Heart left ventricle (tissue), 16 donors: Measurements from ENCODE around the gene NDST1. TPM values are rescaled to one million over a fixed set of nuclear protein-coding genes. Genes with fewer than 3 reads are reported as not detected.

Experiments used
- ATAC-seq, 4 donors: fragments of 200-7000 bp; cut with Tn5 transposase; one replicate each; pipeline ENCODE4 v1.9.1; 2020 to 2022; ENCODE audit warnings: moderate library complexity in 4 of 4, mild to moderate bottlenecking in 3 of 4, moderate number of reproducible peaks in 1 of 4
- DNase-seq, 5 donors: peaks; one replicate each; pipeline ENCODE4 v3.0.0-alpha.2; 2020
- H3K27ac ChIP-seq, 12 donors: fragments of 200-600 bp; sonication (generic) in 4 of 12; one replicate each; pipeline versions ENCODE4 v1.5.0 to v1.8.0; 2016 to 2022; ENCODE audit warnings: mild to moderate bottlenecking in 2 of 12
- H3K27me3 ChIP-seq, 9 donors: fragments of 200-600 bp; sonication (generic) in 2 of 9; one replicate each; pipeline versions ENCODE4 v1.5.1 to v1.8.0; 2016 to 2022; ENCODE audit warnings: mild to moderate bottlenecking in 3 of 9
- H3K36me3 ChIP-seq, 9 donors: fragments of 200-600 bp; sonication (generic) in 2 of 9; one replicate each; pipeline versions ENCODE4 v1.5.0 to v1.8.0; 2018 to 2022; ENCODE audit warnings: mild to moderate bottlenecking in 2 of 9
- H3K4me1 ChIP-seq, 12 donors: fragments of 200-600 bp; sonication (generic) in 4 of 12; one replicate each; pipeline versions ENCODE4 v1.5.0 to v1.8.0; 2016 to 2022; ENCODE audit warnings: mild to moderate bottlenecking in 3 of 12
- H3K4me3 ChIP-seq, 12 donors: fragments of 200-600 bp; sonication (generic) in 4 of 12; one replicate each; pipeline versions ENCODE4 v1.5.0 to v1.8.0; 2017 to 2022; ENCODE audit warnings: mild to moderate bottlenecking in 9 of 12, moderate library complexity in 4 of 12
- H3K9me3 ChIP-seq, 12 donors: fragments of 200-600 bp; sonication (generic) in 4 of 12; one replicate each; pipeline versions ENCODE4 v1.5.0 to v1.8.0; 2016 to 2022; ENCODE audit warnings: mild to moderate bottlenecking in 1 of 12
- CTCF ChIP-seq, 12 donors: fragments of 200-600 bp; sonication (generic) in 4 of 12; IDR thresholded peaks; one replicate each; pipeline versions ENCODE4 v1.5.0 to v1.8.0; 2018 to 2022; ENCODE audit warnings: antibody characterized with exemption in 12 of 12, mild to moderate bottlenecking in 5 of 12
- POLR2A ChIP-seq, 2 donors: fragments of 450-650 bp; IDR thresholded peaks; one replicate each; pipeline ENCODE4 v1.6.1; 2017; ENCODE audit warnings: antibody characterized with exemption in 2 of 2, mild to moderate bottlenecking in 2 of 2, moderate library complexity in 2 of 2
- WGBS, 4 donors: extraction: QIAGEN DNeasy Blood & Tissue Kit in 2 of 4; methylation state at CpG; one replicate each; pipeline versions ENCODE4 v1.1.5 to v1.1.7; 2013 to 2018; 5-methylcytosine and 5-hydroxymethylcytosine counted together
- intact Hi-C, 10 donors: fragments of 100-400 bp; cut with DNase I; formaldehyde crosslinking; loops; one replicate each; pipeline versions ENCODE4 v1.11.1 to v1.14.2; 2022
- polyA plus RNA-seq, 2 donors: library from polyadenylated mRNA; stranded (reverse); fragments of 200-250 nt; gene quantifications; one replicate each; pipeline ENCODE4 v1.2.3, GENCODE V29; 2013
- total RNA-seq, 9 donors: library from RNA; depleted of rRNA in 2 of 9; stranded (reverse); fragments of >200 nt in 2 of 9; fragmentation: NEBNext Ultra II Directional in 3 of 9; extraction: Animal tissue kit (Norgen Biotek cat#: 25700) in 3 of 9; gene quantifications; one replicate each; pipeline versions ENCODE4 v1.1.0 to v1.2.4, GENCODE V29; 2016 to 2023
- donor health status: ischemic (EF 13 %, LVEDD 7.1; RV severe dilation, severe dysfunction).
- donor health status: healthy with polysubstance abuse.
- donor health status: DM: no; HTN: yes; CAD: no.
- donor health status: DM: no; HTN: no; CAD: no.
- donor health status: ischemic (EF 25% LVEDD 6.9; RV normal size, moderate dysfunction).
- donor health status: ischemic (EF 25% LVEDD 5.7; RV mildly dilated, moderate dysfunction).
- donor health status: healthy.
- donor health status: DM: yes; HTN: yes; CAD: no.
- donor health status: ischemic (EF 35%, LVEDD 5.7; RV mildly dilated, moderate dysfunction).
- donor health status: nonischemic (EF 11% LVEDD 7.7; RV severe dilation, severe dysfunction).
- donor health status: DM: yes; HTN: yes; CAD: no.
- donor health status: PGD.
- donor health status: ischemic (EF 29% LVEDD 5.4; RV normal size, mild dysfunction).
- donor health status: nonischemic (EF 23%, LVEDD 6.1; RV moderate dilation, normal function).

The NDST1 gene
- total and polyA plus RNA-seq, 11 donors, result 32.1 to 156 (median 68.5) TPM

- no peaks in the 10 kb centered on the region for H3K9me3 ChIP-seq
- H3K27ac ChIP-seq, result no peak overlapping the region
- H3K36me3 ChIP-seq, result no peaks in the 10 kb centered on the region
- DNase-seq, result no peak
- no peak for ATAC-seq
- intact Hi-C loops, result loop anchor here in 4 of 10 donors (2.0 to 5.0 kb wide), 4 partner anchors 64 to 112 kb away; partner anchors contain the start of gene RBM22 (in 1 of the 4)
- no peak for TF ChIP-seq CTCF (IDR thresholded peaks at IDR 0.05)
- no peak for TF ChIP-seq POLR2A (IDR thresholded peaks at IDR 0.05)
- H3K4me1 ChIP-seq, result peaks cover 2 to 48% (median 41%) of the 10 kb centered on the region in 12 donors
- no peaks in the 10 kb centered on the region for H3K27me3 ChIP-seq
- WGBS, 4 donors, result 90 to 100% (median 98%) methylated on average over 1 of the region's 1 CpG
- H3K4me3 ChIP-seq, result no peak overlapping the region
These were observed 80.6 kb downstream of the NDST1 start for GRCh38 chr5:150588596-150588890.

GRCh38 chr5:150589862-150590601, 82.1 kb downstream of the NDST1 start:
- ATAC-seq (peak; percentile 72 to 88 (median 76)), DNase-seq (peak; percentile 77 to 84 (median 84))
- H3K4me3 ChIP-seq, result no peak overlapping the region
- H3K27ac ChIP-seq, result peak overlapping the region in 10 of 12 donors; percentile 52 to 83 (median 74)
- no peaks in the 10 kb centered on the region for H3K9me3 ChIP-seq
- intact Hi-C loops, result loop anchor here in 8 of 10 donors (1.0 to 5.0 kb wide), 7 partner anchors 37 to 111 kb away; partner anchors contain the start of gene RBM22 (in 1 of the 8)
- no peak for TF ChIP-seq POLR2A (IDR thresholded peaks at IDR 0.05)
- TF ChIP-seq CTCF (IDR thresholded peaks at IDR 0.05), result peak; percentile 64 to 90 (median 80)
- peaks cover 8 to 63% (median 55%) of the 10 kb centered on the region in 12 donors for H3K4me1 ChIP-seq
- WGBS, 4 donors, result 35 to 45% (median 43%) methylated on average over 12 of the region's 12 CpGs
- H3K27me3 ChIP-seq, result no peaks in the 10 kb centered on the region
- no peaks in the 10 kb centered on the region for H3K36me3 ChIP-seq

DNA sequence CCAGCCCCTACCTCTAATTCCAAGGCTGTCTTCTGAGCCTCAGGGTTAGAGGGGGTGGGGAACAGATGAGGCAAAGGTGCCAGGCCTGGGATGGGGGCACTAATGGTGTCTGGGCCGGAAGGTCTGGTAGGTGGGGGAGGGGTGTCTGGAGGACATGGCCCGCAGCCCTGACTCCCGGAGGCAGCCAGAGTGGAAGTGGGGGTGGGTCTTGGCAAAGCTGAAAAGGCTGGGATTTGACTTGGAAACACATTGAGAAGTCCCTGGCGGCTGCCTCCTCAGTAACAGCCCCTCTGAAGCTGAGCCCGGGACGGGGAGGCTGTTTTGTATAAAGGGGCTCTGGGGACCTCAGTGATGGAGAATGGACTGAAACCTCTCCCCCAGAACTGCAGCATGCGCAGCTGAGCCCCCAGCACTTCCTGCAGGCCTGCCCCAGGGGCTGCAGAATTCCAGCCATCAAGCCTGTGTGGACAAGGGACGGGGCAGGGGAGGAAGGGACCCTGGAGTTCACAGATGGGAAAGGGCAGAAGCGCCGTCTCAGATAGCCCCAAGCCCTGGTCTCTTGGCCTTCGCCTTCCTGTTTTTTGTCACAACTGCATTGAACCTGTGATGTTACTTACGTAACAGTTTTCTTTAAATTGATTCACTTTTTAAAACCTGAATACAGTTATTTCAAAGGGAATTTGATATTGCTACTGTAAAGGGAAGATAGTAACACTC, 83.2 kb downstream of the NDST1 start:
- H3K36me3 ChIP-seq, result no peaks in the 10 kb centered on the region
- intact Hi-C loops, result loop anchor here in 4 of 10 donors (1.0 to 5.0 kb wide), 5 partner anchors 36 to 66 kb away; no protein-coding TSS in a partner anchor
- H3K4me1 ChIP-seq, result peaks cover 10 to 74% (median 63%) of the 10 kb centered on the region in 12 donors
- H3K27ac ChIP-seq, result peak overlapping the region in 11 of 12 donors; percentile 18 to 83 (median 74)
- no peaks in the 10 kb centered on the region for H3K27me3 ChIP-seq
- H3K9me3 ChIP-seq, result no peaks in the 10 kb centered on the region
- 42 to 52% (median 49%) methylated on average over 12 of the region's 12 CpGs for WGBS, 4 donors
- peak; percentile 45 to 72 (median 56) for ATAC-seq
- H3K4me3 ChIP-seq, result no peak overlapping the region
- TF ChIP-seq POLR2A (IDR thresholded peaks at IDR 0.05) (no peak), CTCF (IDR thresholded peaks at IDR 0.05) (peak in 1 of 12 donors; percentile 10)
- DNase-seq, result peak in 4 of 5 donors; percentile 62 to 87 (median 82)

- DNase-seq, result peak in 1 of 5 donors; percentile 35
- WGBS, 4 donors, result 50 to 63% (median 51%) methylated on average over 4 of the region's 4 CpGs
- peaks cover 10 to 87% (median 73%) of the 10 kb centered on the region in 12 donors for H3K4me1 ChIP-seq
These were observed 85.7 kb downstream of the NDST1 start for GRCh38 chr5:150593593-150593992.

More at GRCh38 chr5:150593593-150593992, 85.7 kb downstream of the NDST1 start:
- Histone ChIP-seq H3K36me3 (no peaks in the 10 kb centered on the region), H3K4me3 (no peak overlapping the region), H3K27me3 (no peaks in the 10 kb centered on the region), H3K27ac (peak overlapping the region; percentile 25 to 89 (median 64)), H3K9me3 (no peaks in the 10 kb centered on the region)
- TF ChIP-seq POLR2A (IDR thresholded peaks at IDR 0.05) (no peak), CTCF (IDR thresholded peaks at IDR 0.05) (no peak)
- peak in 1 of 4 donors; percentile 13 for ATAC-seq
- intact Hi-C loops, result loop anchor here in 3 of 10 donors (5.0 kb wide), 3 partner anchors 34 to 64 kb away; no protein-coding TSS in a partner anchor
